GM21423 (cell line): ENCODE data around the gene SMYD2.

Experiments used
- ATAC-seq: cut with Tn5 transposase; IDR thresholded peaks from one replicate; pipeline ENCODE4 v1.9.1; 2021; ENCODE audit warnings: mild to moderate bottlenecking, moderate library complexity; ENCODE audit not compliant: unreplicated experiment

The SMYD2 gene

DNA sequence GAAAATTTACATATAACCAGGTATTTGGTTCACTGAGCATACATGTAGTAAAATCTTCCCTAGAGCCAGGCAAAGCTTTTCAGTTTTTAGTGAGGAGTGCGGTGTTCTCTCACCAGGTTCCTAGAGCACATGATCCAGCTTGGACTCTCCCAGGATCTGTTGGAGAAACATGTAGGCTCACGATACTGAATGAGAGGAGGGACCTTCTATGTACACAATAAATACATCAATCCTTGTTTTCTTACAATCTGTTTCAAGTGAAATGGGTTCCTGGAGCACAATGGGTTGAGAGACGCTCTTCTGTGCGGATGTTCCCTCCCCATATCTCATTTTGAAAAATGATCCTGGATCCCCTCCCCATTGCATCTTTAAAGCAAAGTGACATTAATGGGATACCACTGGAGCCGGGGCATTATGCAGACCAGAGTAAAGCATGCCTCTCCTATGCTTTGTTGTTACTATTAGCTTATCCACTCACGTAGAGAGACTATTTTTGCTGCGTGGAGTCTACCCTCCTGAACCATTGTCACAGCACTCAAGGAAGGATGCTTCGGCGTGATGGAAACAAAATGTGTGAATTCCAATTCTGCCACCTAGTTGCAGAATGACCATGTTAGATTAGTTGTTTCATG is 19.3 kb downstream of the SMYD2 start:
- no peak for ATAC-seq

DNA sequence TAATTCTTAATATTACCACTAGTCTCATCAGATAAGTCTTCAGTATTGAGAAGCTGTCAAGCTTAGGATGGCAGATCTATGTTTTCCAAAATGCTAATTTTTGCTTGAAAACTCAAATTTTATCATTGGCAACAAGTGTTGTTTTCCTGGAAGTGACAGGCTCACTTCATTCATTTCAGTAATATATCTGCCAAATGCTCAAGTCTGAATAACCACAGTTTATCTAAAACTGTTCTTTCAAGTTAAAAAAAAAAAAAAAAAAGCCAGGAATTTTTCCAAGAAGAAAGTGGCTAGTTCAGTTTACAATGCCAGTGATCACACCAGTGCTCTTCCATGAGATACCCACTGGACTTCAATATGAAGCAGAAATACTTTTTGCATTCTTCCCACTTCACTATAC is 20.6 kb downstream of the SMYD2 start:
- ATAC-seq = no peak

DNA sequence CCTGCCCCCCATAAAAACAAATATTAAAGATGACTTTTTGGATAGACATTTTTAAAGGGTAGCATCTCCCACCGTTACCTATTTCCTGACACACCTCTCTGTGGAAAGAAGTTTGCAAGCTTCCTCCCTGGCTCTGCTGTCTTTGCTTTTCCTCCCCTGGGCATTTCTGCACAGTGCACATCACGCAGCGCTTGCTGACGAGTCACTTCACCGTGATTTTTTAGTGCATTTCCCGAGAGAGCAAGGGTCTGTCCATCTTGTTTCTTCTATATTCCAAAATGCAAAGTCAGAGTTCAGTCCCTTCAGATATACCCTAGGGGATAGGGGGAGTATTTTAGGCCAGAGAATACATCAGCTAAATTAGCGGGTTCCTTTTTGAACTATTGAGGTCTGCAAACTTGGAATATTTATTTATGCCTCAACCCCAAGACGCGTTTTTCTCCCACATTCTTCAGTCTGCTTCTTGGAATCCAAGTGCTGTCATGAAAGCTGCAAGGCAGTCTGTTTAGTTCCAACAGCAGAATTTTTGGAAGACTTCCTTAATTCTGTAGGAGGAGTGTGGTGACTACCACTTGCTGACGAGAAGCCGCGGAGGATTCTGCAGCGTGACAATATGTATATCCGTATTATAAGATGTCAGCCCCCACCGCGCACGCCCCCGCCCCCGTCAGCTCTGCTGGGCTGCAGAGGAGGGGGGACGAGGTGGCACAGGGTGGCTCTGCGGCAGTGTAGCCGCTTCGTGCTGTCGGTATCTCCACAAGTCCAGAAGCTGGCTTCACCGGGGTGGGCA is 22.4 kb downstream of the SMYD2 start:
- ATAC-seq = no peak

DNA sequence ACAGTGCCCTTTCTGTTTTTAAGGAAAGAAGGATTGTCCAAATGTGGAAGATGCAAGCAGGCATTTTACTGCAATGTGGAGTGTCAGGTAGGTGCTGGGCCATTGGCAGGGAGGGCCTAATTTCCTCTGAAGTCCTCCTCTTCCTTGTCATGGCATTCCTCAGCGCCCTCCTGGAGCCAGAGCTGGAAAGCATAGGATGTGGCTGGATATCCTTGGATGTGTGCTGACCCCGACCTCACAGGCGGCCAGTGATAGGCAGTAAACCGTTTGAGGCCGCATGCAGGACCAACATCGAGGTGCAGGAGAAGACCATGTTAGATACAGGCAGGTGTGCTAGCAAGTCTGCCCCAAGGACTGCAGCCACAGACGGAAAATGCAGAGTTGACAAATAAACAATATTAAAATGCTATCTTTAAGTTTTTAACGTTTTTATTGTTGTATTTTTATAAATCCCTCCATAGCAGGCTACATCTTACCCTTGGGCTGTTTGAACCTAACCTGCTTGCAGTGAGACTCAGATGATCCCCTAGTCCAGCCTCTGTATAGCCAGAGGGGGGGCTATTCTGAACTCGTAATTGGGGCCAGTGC is 24.3 kb downstream of the SMYD2 start:
- no peak for ATAC-seq

DNA sequence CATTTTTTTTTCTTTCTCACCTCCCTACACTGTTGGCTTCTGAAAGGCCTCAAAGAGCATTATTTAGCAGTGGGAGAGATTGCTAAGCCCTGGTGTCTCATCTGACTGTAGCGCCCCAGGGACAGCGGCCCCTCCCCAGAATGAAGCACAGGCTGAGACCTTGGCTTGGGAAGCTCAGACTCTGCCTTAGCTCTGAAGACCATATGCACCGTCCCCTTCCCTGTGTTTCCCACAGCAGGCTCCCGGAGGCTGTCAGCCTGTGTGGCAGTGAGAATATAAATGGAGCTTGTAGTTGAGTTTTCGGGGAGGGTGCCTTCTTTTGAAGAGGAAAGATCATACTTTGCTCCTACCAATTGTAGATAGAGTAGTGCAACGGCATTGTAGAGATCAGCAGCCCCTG is 25.3 kb downstream of the SMYD2 start:
- no peak for ATAC-seq

DNA sequence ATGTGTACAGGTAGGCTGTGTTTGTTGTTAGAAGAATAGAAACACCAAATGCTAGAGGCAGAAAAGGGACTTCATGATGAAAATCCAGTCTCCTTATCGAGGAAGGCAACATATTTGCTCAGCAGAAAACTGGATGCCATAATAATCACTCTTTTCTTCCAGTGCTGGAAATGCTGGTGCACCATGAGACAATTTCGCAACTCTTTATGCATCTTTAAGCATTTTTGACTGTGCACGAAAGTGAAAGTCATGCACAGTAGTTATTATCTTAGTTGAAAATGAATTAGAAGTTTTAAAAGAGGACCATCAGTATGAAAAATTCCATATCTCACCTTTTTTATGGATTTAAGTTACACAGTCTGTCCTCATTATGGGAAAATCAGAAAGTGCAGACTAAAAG is 29.1 kb downstream of the SMYD2 start:
- peak; percentile 61 for ATAC-seq

DNA sequence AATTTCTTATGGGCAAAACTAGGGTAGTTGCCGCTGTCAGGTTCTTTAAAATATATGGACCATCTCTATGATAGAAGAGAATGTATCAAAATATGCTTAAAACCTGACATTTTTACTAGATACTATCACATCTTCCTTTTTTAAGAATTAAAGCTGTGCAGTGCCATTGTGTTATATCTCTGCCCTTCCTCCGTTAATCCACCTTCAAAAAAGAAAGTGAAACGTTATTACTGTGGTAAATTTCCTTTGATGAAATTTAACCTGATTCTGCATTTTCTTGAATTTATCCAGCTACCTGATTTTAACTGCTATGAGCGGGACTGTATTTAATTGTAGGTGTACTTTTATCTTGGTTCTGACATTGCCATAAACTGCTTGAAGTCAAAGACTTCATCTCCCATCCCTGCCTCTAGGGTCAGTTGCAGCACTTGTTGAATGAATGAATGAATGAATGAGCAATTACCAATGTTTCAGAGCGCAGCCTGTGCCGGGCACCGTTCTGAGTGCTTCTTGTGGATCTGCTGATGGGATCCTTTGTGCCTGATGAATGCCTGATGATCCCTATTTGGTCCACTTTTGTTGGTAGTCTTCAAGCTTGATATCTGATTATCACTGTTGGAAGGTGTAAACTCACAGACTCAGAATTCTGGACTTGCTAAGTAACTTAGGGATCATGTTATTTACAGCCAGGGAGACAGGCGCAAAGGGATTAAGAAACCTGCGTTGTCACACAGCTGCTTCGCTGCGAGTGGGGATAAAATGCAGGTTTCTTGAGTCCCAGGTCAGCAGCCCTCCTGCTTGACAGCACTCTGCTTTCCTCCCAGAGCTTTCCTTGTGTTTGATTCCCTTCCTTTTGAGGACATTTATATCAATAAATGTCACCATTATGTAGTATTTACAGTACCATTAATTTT is 30.1 kb downstream of the SMYD2 start:
- no peak for ATAC-seq

DNA sequence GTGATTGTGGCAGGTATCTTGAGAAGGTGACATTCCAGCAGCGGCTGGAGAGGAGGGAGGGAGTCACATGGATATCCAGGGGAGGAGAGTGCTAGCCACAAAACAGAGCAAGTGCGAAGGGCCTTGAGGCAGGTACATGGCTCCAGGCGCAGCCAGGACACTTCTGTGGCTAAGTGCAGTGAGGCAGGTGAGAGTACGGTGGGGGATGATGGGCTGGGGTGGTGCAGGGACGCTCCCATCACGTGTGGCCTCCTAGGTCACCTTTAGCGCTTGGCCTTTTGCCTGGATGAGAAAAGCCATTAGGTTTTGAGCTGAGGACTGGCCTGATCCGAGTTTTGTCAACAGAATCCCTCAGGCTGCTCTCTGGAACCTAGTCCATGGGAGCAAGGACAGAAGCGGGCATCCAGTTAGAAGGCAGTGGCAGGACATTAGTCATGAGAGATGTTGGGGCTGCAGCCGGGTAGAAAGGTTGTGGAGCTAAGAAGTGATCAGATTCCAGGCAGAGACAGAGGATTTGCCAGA is 31.6 kb downstream of the SMYD2 start:
- no peak for ATAC-seq

DNA sequence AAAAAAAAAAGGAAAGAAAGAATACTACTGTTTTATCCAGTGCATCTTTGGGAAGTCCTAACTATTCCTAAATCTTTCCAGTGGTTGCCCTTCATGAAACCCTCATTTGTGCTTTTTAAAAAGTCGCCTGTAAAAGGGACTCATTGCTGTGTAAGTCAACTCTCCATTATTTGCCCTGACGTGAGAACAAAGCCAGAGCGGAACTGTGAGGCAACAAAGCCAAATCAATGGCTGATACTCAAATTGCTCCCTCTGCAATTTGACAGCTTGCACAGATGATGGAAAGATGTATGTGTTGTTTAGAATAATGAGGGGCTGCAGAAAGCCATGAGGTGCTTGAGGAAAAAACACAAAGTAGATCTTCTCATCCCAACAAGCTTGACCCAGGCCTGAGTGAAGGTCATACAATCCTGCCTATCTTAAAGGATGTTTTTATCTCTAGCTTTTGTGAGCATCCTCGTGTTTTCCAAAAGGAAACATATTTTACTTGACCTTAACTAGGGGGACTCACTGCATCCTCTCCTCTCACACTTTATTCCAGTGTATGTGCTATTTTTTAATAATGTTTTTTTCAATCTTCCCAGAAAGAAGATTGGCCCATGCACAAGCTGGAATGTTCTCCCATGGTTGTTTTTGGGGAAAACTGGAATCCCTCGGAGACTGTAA is 33.4 kb downstream of the SMYD2 start:
- no peak for ATAC-seq

DNA sequence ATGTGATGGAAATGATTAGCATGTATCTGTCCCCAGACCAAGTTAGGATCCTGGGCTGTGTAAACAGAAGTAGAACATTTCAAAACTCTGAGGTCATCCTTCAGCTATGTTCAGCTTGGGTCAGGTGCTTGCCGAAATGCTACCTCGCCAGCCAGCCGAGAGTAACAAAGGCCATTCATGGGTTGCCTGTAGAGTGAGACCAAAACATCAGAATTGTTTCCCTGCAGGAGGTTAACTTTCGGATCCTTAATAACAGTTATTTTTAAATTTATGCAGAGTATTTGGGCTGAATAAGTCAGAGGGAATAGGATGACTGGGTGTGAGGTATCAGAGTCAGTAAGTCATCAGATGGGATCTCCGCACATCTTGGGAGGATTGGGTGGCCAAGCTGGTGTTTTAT is 35.6 kb downstream of the SMYD2 start:
- no peak for ATAC-seq

DNA sequence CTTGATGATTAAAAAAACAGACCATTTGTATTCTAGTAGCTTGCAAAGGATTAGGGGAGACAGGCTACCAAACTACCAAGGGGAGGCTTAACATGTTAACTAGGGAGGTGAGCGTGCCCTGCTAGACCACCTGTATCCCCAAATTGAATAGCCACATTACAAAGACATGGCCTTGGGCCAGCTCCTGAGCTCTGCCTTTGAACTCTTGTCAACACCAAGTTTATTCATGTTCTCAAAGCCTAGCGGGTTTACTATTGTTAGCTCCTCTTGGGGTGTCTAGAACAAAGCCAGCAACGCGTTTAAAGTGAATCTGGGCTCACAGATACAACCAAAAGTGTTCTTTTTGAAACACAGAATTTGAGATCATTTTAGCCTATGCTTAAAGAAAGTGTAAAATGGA is 36.3 kb downstream of the SMYD2 start:
- ATAC-seq = no peak

DNA sequence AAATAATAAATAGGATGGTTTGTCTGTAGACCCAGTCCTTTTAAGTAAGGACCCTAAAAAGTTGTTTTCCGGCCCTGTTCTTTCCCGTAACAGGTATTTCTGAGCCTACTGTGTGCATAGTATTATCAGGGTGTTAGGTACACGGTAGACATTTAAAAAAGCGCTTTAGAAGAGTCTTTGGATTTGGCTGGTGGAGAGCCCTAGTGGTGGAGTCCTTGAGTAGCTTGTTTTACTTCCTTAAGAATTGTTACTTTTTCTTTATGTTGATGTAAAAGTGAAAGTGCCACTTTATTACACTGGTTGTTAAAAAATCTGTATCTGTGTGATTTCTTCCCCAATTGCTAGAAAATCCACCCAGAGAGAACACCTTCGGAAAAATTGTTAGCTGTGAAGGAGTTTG is 36.8 kb downstream of the SMYD2 start:
- ATAC-seq = no peak

DNA sequence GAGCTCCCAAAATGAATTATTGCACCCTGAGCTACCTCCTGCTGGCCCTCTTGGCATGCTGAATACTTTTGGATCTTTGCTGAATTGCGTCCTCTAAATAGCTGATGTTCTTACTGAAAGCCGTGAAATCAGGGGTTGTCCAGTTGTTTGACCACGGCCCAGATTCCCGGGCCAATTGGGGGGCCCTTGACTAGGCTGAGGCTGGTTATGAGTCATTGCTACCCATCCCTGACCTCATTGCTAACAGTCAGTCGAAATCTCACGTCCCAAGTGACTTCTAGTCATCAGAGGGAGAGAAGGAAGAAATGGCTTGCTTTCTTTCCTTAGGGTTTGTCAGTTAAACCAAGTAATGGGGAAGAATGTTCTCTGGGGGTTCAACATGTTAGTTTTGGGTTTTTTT is 37.4 kb downstream of the SMYD2 start:
- no peak for ATAC-seq

DNA sequence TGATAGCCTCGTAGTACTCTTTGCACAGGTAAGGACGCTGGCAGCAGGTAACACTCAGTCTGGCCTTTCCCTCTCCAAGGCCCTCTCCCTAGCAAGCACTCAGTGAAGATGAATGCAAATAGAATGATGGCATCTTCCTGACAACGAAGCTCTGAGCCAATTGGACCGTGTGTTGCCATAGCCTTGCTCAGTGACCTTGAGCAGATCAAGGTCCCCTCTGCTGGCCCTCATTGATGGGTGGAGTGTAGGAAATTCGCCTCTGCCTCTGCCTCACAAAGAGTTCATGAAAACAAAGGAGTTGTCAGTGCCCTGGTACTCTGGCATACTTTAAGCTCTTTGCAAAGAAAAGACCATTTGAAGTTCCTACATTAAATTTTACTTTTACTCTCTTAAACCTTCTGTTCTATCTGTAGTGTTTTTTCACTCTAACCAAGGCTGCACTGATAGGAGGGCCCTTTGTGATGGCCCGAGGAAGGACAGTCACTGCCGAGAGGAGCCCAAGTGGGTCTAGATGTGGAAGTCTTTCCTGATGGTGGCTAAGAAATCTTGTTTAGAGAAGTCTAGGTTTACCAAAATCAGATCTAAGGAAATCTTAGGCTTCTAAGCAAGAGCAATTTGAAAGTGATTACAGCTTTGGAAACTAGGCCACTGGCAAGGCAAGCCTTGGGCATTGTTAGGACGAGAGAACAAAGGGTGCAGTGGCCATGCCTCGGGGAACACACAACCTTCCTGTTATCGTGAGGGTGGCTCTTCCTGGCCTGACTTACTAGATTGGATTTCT is 38.2 kb downstream of the SMYD2 start:
- ATAC-seq = no peak

DNA sequence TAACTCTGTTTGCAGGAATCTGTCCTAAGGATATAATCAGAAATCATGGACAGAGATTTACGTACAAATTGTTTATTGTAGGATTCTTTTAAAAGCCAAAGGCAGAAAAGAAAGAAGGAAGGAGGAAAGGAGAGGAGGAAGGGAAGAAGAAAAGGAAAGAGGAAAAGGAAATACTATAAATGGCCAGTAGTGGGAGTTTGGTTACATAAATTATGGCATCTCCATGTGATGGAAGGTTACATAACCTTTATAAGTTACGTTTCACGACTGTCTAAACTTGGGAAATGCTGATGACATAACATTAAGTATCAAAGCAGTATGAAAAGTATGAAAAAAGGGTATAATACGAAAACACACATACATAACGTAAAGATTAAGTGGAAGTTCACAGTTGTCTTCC is 39.0 kb downstream of the SMYD2 start:
- no peak for ATAC-seq

DNA sequence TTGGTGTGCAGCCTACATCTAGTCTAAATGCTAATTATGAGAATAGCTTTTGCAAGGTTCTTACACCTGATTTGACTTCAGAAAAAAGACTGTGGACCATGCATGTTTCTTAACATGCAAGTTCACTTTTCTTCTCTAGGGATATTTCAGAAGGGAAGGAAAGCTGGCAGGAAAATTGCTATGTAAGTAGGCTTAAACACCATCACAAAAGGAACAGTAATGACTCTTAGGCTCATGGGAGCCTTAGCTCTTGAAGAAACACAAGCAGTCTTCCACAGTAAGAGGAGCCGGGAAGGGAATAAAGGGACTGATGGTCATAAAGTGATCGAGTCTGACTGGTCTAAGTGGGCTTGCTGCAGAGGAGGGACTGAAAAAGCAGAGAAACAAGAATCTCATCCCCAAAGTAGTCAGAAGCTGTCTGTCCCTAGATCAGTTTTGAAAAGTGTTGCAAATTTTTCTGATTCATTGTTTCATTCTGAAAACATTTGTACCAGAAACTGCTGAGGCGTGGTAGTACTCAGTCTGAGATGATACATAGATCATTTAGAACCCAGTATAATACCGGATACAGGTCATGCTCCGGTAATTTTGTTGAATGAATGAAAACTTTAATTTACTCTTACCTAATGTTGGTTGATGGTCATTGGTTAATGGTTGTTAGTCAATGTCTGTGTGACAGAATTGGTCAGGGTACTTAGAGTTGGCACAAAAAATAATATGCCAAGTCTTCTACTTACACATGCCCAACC is 40.9 kb downstream of the SMYD2 start:
- ATAC-seq = no peak

DNA sequence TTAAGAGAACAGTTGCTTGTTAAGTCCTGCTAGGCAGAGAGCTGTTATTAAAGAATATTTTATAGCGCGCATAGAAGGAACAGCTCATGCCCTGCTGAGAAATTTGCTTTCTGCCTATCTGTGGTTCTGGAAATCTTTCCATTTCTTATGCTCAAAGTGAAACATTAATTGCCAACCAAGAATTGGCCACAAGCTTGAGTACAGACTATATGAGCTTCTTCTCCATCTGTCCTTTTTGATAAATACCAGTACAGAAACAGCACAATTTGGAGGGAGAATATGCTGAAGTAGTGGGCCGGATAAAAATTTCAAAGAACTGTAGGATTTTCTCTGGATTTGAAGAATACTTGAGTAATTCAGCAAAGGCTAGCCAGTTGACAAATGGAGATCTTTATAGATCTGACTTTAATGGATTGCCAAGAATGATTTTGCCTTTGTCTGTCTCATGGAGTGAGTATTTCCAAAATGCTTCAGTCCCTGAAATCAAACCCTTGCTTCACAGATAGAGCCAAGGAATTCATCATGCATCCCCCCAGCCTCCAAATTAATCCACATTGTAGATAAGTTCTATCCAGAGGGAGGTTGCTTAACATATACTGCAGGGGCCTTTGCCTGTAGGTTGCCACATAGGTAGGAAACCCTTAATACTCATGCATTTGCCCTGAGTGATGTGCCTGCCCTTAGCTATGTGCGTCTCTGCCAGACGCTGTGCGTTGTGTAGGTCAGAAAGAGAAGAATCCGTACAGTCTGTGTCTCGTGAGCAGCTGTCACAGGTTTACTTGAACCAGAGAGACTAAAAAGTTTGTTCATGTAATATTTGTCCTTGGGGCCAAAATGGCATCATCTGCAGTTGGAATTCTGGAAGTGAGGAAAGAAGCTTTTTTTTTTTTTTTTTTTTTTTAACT is 44.2 kb downstream of the SMYD2 start:
- ATAC-seq = no peak

DNA sequence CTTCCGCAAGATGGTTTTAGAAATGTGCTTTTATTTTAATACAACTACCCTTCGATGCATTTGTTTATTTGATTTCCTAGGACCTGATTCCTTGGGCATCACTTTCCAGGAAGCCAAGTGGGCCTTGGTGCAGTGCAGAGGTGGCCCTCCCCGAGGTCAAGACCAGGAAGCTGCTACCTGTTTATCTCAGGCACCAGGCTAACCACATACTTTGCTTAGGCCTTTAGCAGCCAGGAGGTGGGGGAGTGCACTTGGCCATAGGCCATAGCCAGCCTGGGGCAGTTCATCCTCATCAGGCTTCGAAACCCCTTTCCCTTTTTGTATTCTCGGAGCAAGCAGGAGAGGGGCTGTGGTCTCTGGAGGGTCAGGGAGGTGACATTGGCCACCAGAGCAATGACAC is 45.4 kb downstream of the SMYD2 start:
- ATAC-seq = peak; percentile 68
